22Rv1 (cell line): Measurements from ENCODE around the gene UBE2C.

Source experiments
- CTCF ChIP-seq: fragments of 450-650 bp; IDR thresholded peaks from 2 replicates; pipeline ENCODE4 v1.5.1; 2017; ENCODE audit warnings: mild to moderate bottlenecking
- ZFX ChIP-seq: fragments of 450-650 bp; IDR thresholded peaks from 2 replicates; pipeline ENCODE4 v1.6.1; 2017; ENCODE audit warnings: antibody characterized with exemption, borderline replicate concordance

GRCh38 chr20:45781391-45781931 lies 31.0 kb upstream of the UBE2C start:
- no peak for TF ChIP-seq CTCF
- TF ChIP-seq ZFX: no peak
